Hypothalamus (tissue), 51 donors: ENCODE measurements around the gene CCDC148.

Source experiments
- DNase-seq, 51 donors: peaks; one replicate each; lab custom pipeline; 2025; lab: John Stamatoyannopoulos, UW

CCDC148 gene

GRCh38 chr2:158456309-158457066 lies at the start of gene CCDC148, which contains the start of gene PKP4:
Gene CCDC148 (minus strand): TSS chr2:158456753. CDS start chr2:158456439, 314 bp downstream.
Gene PKP4 (plus strand): TSS chr2:158456952. CDS start chr2:158533185, 76,233 bp downstream.
- DNase-seq, result peak; percentile 27 to 95 (median 87)

GRCh38 chr2:158505448-158505934 lies 48.9 kb upstream of the CCDC148 start:
- no peak for DNase-seq

- DNase-seq, result no peak
These were observed 47.5 kb upstream of the CCDC148 start for GRCh38 chr2:158504088-158504487.

- no peak for DNase-seq
These were observed 46.4 kb upstream of the CCDC148 start for GRCh38 chr2:158502974-158503373.

GRCh38 chr2:158501301-158501700 lies 44.7 kb upstream of the CCDC148 start:
- DNase-seq, result peak in 37 of 51 donors; percentile 2 to 75 (median 36)

GRCh38 chr2:158500333-158500732 lies 43.8 kb upstream of the CCDC148 start:
- DNase-seq, result no peak

GRCh38 chr2:158499383-158499782 lies 42.8 kb upstream of the CCDC148 start:
- no peak for DNase-seq

GRCh38 chr2:158498749-158499136 lies 42.2 kb upstream of the CCDC148 start:
- no peak for DNase-seq

GRCh38 chr2:158498043-158498748 lies 41.6 kb upstream of the CCDC148 start:
- DNase-seq, result no peak

- no peak for DNase-seq
These were observed 40.9 kb upstream of the CCDC148 start for GRCh38 chr2:158497486-158497885.

GRCh38 chr2:158496986-158497385 lies 40.4 kb upstream of the CCDC148 start:
- no peak for DNase-seq

- DNase-seq, result no peak
These were observed 38.6 kb upstream of the CCDC148 start for GRCh38 chr2:158495175-158495574.

GRCh38 chr2:158493458-158493857 lies 36.9 kb upstream of the CCDC148 start:
- no peak for DNase-seq

- DNase-seq, result no peak
These were observed 34.5 kb upstream of the CCDC148 start for GRCh38 chr2:158491072-158491471.

GRCh38 chr2:158489366-158490112 lies 33.0 kb upstream of the CCDC148 start:
- peak in 1 of 51 donors; percentile 25 for DNase-seq

- no peak for DNase-seq
These were observed 32.1 kb upstream of the CCDC148 start for GRCh38 chr2:158488442-158489216.

GRCh38 chr2:158487419-158487818 lies 30.9 kb upstream of the CCDC148 start:
- DNase-seq, result peak in 1 of 51 donors; percentile 9

GRCh38 chr2:158486970-158487325 lies 30.4 kb upstream of the CCDC148 start:
- DNase-seq, result peak in 1 of 51 donors; percentile 5

GRCh38 chr2:158486150-158486969 lies 29.8 kb upstream of the CCDC148 start:
- DNase-seq, result no peak
